NCI-H2107 (cell line): ENCODE measurements around the gene BOLA3.
"Not testable (repeated sequence)": the region's sequence is repeated elsewhere in the genome, so short reads cannot be mapped to it uniquely, and the experiment has no call there.

Source experiments
- DNase-seq: peaks from one replicate; lab custom pipeline; 2025; lab: John Stamatoyannopoulos, UW

Gene BOLA3

DNA sequence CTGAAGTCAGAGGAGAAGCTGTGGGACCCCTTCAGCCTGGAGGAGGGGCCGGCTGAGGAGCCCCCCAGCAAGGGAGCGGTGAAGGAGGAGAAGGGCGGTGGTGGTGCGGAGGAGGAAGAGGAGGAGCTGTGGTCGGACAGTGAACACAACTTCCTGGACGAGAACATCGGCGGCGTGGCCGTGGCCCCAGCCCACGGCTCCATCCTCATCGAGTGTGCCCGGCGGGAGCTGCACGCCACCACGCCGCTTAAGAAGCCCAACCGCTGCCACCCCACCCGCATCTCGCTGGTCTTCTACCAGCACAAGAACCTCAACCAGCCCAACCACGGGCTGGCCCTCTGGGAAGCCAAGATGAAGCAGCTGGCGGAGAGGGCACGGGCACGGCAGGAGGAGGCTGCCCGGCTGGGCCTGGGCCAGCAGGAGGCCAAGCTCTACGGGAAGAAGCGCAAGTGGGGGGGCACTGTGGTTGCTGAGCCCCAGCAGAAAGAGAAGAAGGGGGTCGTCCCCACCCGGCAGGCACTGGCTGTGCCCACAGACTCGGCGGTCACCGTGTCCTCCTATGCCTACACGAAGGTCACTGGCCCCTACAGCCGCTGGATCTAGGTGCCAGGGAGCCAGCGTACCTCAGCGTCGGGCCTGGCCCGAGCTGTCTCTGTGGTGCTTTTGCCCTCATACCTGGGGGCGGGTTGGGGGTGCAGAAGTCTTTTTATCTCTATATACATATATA lies 46.0 kb downstream of the BOLA3 start:
- no peak for DNase-seq

DNA sequence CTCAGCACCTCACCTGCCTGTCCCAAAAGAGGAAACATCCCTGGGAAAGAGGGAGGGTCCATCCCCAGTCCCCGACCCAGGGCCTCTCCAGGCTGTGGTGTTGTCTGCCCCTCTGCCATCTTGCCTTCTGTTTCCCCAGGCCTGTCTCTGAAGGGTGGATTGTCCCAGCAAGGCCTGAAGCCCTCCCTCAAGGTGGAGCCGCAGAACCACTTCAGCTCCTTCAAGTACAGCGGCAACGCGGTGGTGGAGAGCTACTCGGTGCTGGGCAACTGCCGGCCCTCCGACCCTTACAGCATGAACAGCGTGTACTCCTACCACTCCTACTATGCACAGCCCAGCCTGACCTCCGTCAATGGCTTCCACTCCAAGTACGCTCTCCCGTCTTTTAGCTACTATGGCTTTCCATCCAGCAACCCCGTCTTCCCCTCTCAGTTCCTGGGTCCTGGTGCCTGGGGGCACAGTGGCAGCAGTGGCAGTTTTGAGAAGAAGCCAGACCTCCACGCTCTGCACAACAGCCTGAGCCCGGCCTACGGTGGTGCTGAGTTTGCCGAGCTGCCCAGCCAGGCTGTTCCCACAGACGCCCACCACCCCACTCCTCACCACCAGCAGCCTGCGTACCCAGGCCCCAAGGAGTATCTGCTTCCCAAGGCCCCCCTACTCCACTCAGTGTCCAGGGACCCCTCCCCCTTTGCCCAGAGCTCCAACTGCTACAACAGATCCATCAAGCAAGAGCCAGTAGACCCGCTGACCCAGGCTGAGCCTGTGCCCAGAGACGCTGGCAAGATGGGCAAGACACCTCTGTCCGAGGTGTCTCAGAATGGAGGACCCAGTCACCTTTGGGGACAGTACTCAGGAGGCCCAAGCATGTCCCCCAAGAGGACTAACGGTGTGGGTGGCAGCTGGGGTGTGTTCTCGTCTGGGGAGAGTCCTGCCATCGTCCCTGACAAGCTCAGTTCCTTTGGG lies 47.2 kb downstream of the BOLA3 start:
- DNase-seq: no peak

DNA sequence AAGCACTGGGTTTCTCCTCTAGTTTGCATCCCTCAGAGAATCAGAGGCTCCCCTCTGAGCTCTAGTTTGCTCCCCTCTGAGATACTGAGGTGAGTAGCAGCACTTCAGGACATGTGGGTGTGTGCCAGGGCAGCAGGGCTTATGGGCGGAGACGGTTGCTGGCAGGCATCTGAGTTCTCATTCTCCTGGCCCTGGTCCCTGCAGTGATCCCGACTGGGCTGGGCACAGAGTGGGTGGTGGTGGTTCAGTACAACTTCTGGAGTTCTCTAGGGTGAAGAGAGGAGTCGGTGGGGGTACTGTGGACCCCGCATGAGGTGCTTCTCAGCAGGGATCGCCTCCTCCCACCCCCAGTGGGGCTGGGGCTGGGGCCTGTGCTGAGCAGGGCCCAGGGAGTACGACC lies 47.9 kb downstream of the BOLA3 start:
- no peak for DNase-seq

DNA sequence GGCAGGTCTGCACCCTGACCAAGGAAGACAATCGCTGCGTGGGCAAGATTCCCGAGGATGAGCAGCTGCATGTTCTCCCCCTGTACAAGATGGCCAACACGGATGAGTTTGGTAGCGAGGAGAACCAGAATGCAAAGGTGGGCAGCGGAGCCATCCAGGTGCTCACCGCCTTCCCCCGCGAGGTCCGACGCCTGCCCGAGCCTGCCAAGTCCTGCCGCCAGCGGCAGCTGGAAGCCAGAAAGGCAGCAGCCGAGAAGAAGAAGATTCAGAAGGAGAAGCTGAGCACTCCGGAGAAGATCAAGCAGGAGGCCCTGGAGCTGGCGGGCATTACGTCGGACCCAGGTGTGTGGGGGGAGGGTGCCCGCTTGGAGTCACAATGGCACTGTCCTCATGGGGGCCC lies 48.4 kb downstream of the BOLA3 start:
- DNase-seq: no peak

DNA sequence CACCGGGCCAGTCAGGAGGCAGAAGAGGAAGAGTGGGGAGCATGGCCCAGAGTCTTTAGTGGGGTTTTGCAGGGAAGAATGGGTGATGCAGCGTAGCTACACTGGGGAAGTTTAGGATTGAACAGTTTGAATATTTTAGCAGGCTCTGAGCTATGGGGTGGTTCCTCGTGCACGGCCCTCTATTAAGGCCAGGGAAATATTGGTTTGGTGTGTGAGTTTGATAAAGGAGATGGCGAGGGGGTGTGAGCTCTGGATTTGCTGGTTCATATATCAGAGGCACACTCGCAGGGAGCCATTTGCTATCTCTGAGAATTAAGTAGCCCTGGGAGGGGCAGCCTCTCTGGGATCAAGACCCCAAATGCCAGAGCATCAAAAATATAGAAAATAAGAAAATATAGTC lies 50.1 kb downstream of the BOLA3 start:
- no peak for DNase-seq

DNA sequence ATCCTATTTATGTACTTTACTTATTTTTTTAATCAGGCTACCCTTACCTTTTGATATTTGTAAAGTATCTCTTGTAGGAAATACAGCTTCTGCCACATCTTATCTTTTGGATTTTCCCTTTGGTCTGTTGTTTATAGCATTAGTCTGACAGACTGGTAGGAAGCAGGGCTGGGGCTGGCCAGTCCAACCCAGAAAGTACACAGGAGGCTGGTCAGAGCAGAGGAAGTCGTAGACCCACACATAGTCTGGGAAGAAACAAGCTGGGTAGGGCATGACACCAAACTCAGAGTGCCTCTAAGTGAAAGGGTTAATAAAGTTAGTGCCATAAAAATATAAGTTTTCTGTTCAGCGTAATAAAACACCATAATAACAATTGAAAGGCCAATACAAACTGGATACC lies 51.7 kb downstream of the BOLA3 start:
- no peak for DNase-seq

DNA sequence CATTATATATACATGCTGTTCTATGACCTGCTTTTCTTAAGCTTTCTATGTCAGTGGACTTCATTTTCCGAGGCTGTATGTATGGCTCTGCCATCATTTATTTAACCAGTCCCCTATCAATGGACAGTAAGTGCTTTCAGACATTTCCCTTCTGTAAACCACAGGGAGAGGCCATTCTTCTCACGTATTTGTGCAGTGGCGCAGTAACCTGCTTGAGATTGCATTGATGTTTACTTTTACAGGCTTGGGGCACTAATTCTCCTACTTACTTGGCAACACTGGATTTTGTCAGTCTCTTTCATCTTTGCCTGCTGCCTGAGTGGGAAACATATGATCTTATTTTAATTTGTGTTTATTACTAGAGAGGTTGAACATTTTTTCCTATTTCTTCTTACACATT lies 52.1 kb downstream of the BOLA3 start:
- no peak for DNase-seq

DNA sequence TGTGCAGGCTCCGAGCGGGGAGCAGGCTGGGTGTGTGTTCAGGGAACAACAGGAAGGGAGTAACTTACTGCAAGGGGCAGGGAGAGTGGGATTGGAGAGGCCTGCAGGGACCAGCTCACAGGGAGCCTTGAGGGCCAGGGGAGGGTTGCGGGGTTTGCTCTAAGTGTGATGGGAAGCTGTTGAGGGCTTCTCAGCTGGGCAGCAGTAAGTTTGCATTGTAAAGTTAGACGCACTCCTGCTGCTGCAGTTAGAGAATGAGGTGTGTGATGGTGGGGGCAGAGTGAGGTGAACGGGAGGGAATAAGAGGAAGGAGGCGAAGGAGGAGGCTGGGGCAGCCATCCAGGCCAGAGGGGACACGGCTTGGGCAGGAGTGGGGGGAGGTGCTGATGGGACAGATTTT lies 53.4 kb downstream of the BOLA3 start:
- no peak for DNase-seq

DNA sequence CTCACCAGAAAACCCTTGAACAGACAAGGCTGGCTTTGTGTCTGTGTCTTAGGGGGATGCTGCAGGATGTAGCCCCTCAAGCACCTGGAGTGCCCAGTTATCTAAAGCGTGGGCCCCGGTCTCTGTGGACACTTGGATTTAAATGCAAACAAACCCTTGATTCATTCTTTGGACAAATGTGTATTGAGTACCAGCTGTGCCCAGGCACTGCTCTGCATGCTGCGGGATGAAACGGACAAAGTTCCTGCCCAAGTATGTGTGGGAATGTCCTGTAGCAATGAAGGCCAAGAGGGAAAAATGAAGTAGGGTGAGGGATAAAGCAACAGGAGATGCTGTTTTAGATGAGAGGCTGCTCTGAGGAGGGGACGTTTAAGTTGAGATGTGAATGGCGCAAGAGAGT lies 53.9 kb downstream of the BOLA3 start:
- DNase-seq: no peak

DNA sequence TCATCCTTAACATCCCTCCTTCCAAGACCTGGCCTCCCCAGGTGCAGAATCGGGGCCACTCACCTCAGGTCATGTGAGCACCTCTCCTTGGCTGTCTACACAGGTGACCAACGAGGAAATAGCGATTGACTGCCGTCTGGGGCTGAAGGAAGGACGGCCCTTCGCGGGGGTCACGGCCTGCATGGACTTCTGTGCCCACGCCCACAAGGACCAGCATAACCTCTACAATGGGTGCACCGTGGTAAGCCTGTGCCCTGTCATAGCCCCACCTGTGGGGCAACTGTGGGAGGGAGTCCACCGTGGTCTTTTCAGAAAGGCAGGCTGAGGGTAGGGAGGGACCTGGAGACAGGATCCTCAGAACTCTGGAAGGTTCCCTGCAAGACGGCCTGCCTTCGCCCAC lies 54.3 kb downstream of the BOLA3 start:
- no peak for DNase-seq

DNA sequence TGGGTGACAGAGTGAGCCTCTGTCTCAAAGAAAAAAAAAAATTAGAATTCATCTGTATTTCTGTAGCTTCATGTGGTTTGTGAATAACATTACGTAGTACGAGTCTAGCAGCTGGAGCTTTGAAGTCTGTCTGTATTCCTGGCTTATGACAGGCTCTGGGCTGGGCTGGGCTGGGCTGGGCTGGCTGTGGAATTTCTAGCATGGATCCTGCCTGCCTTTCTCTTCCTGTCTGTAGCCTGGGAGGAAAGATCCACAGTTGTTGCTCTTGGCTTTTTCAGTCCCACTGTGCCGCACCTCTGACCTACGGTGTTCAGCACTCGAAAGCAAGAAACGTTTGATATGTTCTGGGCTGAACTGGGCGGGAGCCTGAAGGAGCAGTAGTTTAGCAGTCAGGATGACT lies 55.4 kb downstream of the BOLA3 start:
- no peak for DNase-seq

DNA sequence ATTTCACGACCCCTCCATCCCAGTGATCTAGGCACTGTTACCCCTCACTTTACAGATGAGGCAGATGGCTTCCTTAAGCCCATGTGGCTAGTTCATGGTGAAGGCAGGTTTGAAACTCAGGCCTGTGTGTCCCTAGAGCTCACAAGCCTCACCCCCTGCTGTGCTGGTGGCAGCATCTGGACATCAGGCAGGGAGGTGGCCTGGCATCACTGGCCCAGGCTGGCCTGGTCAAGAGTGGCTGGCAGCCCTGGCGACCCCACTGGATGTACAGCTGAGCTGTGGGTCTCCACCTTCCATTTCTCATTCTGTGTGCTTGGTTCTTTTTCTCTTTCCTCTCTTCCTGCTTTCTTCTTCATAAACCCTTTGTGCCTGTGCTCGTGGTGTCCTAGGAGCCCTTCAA lies 56.3 kb downstream of the BOLA3 start:
- DNase-seq: no peak

DNA sequence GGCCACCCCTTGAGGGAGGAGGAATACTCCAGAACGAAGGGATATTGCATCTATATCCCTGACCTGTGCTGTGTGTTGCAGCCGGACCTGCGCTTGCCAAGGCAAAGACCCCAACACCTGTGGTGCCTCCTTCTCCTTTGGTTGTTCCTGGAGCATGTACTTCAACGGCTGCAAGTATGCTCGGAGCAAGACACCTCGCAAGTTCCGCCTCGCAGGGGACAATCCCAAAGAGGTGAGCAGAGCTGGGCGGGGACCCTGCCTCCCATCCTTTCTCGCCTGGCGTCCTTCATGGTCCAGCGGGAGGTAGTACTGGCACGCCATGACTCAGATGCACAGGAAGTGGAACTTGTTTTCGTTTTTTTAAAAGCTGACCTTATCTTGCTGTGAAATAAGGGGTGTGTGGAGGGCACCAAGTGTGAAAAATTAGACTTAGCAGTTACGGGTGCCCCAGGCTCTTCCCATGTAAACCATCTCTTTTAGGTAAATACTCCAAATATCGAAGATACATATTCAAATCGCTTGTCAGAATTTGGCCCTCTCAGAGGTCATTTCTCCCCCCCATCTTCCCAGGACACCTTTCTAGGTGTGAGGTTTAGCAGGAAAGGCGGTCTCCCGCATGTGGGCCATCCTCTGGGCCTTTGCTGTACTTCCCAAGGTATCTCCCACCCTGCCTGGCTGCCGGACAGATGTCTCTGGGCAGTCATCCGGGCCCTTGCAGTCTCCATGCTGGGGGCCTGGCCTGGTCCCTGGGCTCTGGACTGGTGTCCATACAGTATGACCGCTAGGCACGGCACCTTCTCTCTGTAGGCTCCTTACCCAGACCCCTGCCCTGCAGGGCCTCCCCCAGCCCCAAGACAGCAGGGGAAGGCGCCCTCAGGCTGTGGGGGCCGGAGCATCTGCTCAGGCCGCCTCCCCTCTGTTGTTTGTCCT lies 57.6 kb downstream of the BOLA3 start:
- DNase-seq: no peak

DNA sequence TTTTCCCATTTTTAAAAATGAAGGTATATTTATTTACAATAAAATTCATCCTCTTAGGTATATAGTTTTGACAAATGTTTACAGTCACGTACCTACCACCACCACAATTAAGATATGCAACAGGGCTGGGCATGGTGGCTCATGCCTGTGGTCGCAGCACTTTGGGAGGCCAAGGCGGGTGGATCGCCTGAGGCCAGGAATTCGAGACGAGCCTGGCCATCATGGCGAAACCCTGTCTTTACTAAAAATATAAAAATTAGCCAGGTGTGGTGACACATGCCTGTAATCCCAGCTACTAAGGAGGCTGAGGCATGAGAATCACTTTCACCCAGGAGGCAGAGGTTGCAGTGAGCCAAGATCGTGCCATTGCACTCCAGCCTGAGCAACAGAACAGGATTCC lies 59.0 kb downstream of the BOLA3 start:
- DNase-seq: not testable (repeated sequence)

DNA sequence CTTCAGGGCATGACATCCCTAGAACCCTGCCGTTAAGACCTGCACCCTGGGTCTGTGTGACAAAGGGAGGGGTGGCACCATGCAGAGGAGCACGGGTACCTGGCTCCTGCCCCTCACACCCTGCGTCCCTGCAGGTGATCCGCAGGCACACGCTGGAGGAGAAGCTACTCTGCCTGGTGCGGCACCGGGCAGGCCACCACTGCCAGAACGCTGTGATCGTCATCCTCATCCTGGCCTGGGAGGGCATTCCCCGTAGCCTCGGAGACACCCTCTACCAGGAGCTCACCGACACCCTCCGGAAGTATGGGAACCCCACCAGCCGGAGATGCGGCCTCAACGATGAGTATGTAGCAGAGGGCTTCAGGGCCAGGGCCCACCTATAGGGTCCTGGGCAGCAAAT lies 60.0 kb downstream of the BOLA3 start:
- DNase-seq: no peak

DNA sequence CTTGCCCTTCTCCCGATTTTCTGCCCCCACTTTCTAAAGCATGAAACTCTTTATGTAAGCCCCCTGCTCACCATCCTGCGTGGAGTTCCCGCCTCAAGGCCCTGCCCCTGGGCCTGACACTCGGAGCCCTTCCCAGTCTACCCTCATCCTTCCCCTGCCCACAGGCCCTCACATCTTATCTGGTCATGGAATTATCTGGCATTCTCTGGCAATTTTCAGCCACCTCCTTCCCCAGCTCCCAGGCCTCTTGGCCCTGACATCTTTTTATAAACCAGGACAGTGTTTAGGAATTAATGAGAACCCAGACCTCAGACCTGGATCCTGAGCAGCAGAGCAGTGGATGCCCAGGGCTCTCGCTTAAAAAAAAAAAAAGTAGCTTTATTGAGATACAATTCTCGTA lies 61.7 kb downstream of the BOLA3 start:
- DNase-seq: no peak
